ENCODE results near the gene MAPK14. TPM values are rescaled to one million over a fixed set of nuclear protein-coding genes. Genes with fewer than 3 reads are reported as not detected.

Gene MAPK14
- total RNA-seq, 1 donor from 2014 or later = 37.3 TPM

GRCh38 chr6:36111526-36111925 lies 83.9 kb downstream of the MAPK14 start:
- peaks cover 43 to 51% of the 10 kb centered on the region in 2 donors for H3K36me3 ChIP-seq
- intact Hi-C loops (cut with DNase I) = no loop called here
- TF ChIP-seq CTCF (IDR thresholded peaks at IDR 0.05) = no peak

GRCh38 chr6:36113049-36113448 lies 85.4 kb downstream of the MAPK14 start:
- Histone ChIP-seq H3K4me3 (no peak overlapping the region), H3K4me1 (no peaks in the 10 kb centered on the region), H3K27ac (no peak overlapping the region), H3K27me3 (no peaks in the 10 kb centered on the region), H3K9me3 (no peaks in the 10 kb centered on the region), H3K36me3 (peaks cover 33 to 39% of the 10 kb centered on the region in 2 donors)
- intact Hi-C loops (cut with DNase I) = no loop called here
- DNase-seq (ENCODE audit: low spot score in 2 of 2) = no peak
- TF ChIP-seq CTCF (IDR thresholded peaks at IDR 0.05) = no peak

More at GRCh38 chr6:36111526-36111925, 83.9 kb downstream of the MAPK14 start:
- Histone ChIP-seq H3K4me1 (no peaks in the 10 kb centered on the region), H3K4me3 (no peak overlapping the region), H3K27ac (no peak overlapping the region), H3K27me3 (no peaks in the 10 kb centered on the region), H3K9me3 (no peaks in the 10 kb centered on the region)
- DNase-seq (ENCODE audit: low spot score in 2 of 2) = no peak

- no peak for DNase-seq (ENCODE audit: low spot score in 2 of 2)
- Histone ChIP-seq H3K9me3 (no peaks in the 10 kb centered on the region), H3K27me3 (no peaks in the 10 kb centered on the region), H3K4me1 (no peaks in the 10 kb centered on the region), H3K4me3 (no peak overlapping the region), H3K27ac (no peak overlapping the region), H3K36me3 (peaks cover 27 to 32% of the 10 kb centered on the region in 2 donors)
- intact Hi-C loops (cut with DNase I) = no loop called here
- no peak for TF ChIP-seq CTCF (IDR thresholded peaks at IDR 0.05)
Observed at GRCh38 chr6:36113703-36114102, 86.1 kb downstream of the MAPK14 start.

- H3K4me3 ChIP-seq = no peak overlapping the region
- no peak for TF ChIP-seq CTCF (IDR thresholded peaks at IDR 0.05)
- no peaks in the 10 kb centered on the region for H3K27me3 ChIP-seq
- DNase-seq (ENCODE audit: low spot score in 2 of 2) = no peak
- intact Hi-C loops (cut with DNase I) = no loop called here
- no peaks in the 10 kb centered on the region for H3K4me1 ChIP-seq
- H3K27ac ChIP-seq = no peak overlapping the region
- peaks cover 19 to 23% of the 10 kb centered on the region in 2 donors for H3K36me3 ChIP-seq
- H3K9me3 ChIP-seq = no peaks in the 10 kb centered on the region
Observed at GRCh38 chr6:36114798-36115408, 87.3 kb downstream of the MAPK14 start.

GRCh38 chr6:36115412-36115811 lies 87.8 kb downstream of the MAPK14 start:
- TF ChIP-seq CTCF (IDR thresholded peaks at IDR 0.05) = no peak
- H3K9me3 ChIP-seq = no peaks in the 10 kb centered on the region
- no peaks in the 10 kb centered on the region for H3K27me3 ChIP-seq
- no peaks in the 10 kb centered on the region for H3K4me1 ChIP-seq
- no peak overlapping the region for H3K27ac ChIP-seq
- peaks cover 17 to 18% of the 10 kb centered on the region in 2 donors for H3K36me3 ChIP-seq
- H3K4me3 ChIP-seq = no peak overlapping the region
- no peak for DNase-seq (ENCODE audit: low spot score in 2 of 2)
- intact Hi-C loops (cut with DNase I) = no loop called here
